Psoas muscle (tissue), 8 donors: ENCODE results near the gene ADAMTS4. TPM values are rescaled to one million over a fixed set of nuclear protein-coding genes. Genes with fewer than 3 reads are reported as not detected.

Experiments
- ATAC-seq, 4 donors: fragments of 200-7000 bp; cut with Tn5 transposase; one replicate each; pipeline ENCODE4 v1.9.1; 2020; ENCODE audit warnings: moderate library complexity in 3 of 4, mild to moderate bottlenecking in 2 of 4
- DNase-seq, 2 donors: peaks; one replicate each; pipeline ENCODE4 v3.0.0-alpha.2; 2020
- H3K27ac ChIP-seq: fragments of 200-600 bp; one replicate; pipeline ENCODE4 v1.8.0; 2022
- H3K27me3 ChIP-seq, 3 donors: fragments of 200-600 bp in 1 of 3; one replicate each; pipeline versions ENCODE4 v1.6.1 to v1.8.0; 2013 to 2022; ENCODE audit warnings: low read length in 2 of 3, mild to moderate bottlenecking in 2 of 3, moderate library complexity in 1 of 3; ENCODE audit not compliant: insufficient read depth in 3 of 3
- H3K36me3 ChIP-seq, 2 donors: fragments of 200-600 bp in 1 of 2; one replicate each; pipeline versions ENCODE4 v1.6.1 to v1.8.0; 2013 to 2022; ENCODE audit warnings: low read depth in 1 of 2, mild to moderate bottlenecking in 1 of 2, moderate library complexity in 1 of 2; ENCODE audit not compliant: insufficient read depth in 1 of 2
- H3K4me1 ChIP-seq: fragments of 200-600 bp; one replicate; pipeline ENCODE4 v1.8.0; 2022
- H3K4me3 ChIP-seq: fragments of 200-600 bp; one replicate; pipeline ENCODE4 v1.8.0; 2022; ENCODE audit warnings: mild to moderate bottlenecking
- H3K9me3 ChIP-seq: fragments of 200-600 bp; one replicate; pipeline ENCODE4 v1.8.0; 2022
- WGBS, 3 donors: extraction: QIAGEN DNeasy Blood & Tissue Kit; methylation state at CpG; one replicate each; pipeline versions ENCODE4 v1.1.6 to v1.1.7; 2013; 5-methylcytosine and 5-hydroxymethylcytosine counted together
- intact Hi-C, 2 donors: fragments of 100-400 bp; cut with DNase I; formaldehyde crosslinking; loops; one replicate each; pipeline versions ENCODE4 v1.11.0 to v1.14.2; 2022
- polyA plus RNA-seq, 3 donors: library from polyadenylated mRNA; stranded (reverse); fragments of 200-250 nt; gene quantifications; one replicate each; pipeline ENCODE4 v1.2.3, GENCODE V29; 2013
- total RNA-seq, 4 donors: library from RNA; stranded (reverse); fragmentation: NEBNext Ultra II Directional in 2 of 4; extraction: Animal tissue kit (Norgen Biotek cat#: 25700) in 2 of 4; gene quantifications; one replicate each; pipeline versions ENCODE4 v1.2.1 to v1.2.4, GENCODE V29; 2021 to 2023
- TF ChIP-seq, protein P1 (sequence below): fragments of 200-600 bp; IDR thresholded peaks from one replicate; pipeline ENCODE4 v1.8.0; 2022; ENCODE audit warnings: antibody characterized with exemption
- donor health status: healthy with polysubstance abuse.
- donor health status: DM: no; HTN: no; CAD: no; lungs with moderate emphysema.
- donor health status: Bipolar disorder and iron deficiency.
- donor health status: healthy.
- donor health status: DM: yes; HTN: yes; CAD: no.
- donor health status: DM: no; HTN: no; CAD: no.
- donor health status: DM: no; HTN: no; CAD: no.
- donor health status: DM: yes; HTN: yes; CAD: no.

The ADAMTS4 gene
- total and polyA plus RNA-seq, 7 donors = 0.88 to 8.9 (median 1.3) TPM

DNA sequence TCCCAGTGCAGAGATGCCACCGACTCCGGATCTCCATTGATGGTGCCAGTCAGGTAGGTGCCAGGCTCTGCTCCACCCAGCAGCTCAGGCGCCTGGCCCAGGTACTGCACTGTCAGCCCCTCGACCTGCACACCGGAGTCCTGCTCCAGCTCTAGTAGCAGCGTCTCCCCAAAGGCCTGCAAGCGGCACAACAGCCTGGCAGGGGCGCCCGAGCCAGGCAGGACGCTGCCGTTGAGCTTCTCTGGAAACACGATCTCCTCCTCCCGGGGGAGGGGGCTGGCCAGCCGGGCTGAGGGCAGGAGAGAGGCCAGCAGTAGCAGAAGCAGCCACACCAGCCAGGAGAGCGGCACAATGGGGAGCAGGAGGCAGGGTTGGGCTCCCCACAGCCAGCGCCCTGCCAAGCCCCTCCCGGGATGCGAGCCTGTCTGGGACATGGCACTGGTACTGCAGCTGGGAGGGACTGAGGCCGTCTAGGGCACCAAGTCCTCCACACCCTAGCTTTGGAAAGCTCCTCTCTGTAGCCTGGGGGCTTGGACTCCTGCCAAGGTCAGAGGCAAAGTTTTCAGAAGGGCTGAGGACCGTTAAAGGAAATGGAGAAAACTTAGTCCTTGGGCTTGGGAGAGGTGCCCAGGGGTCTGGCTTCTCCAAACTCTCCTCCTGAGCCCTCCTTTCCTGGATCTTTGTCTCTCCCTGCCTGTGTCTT lies 509 bp downstream of the ADAMTS4 start:
- Histone ChIP-seq H3K4me1 (peaks cover 22% of the 10 kb centered on the region), H3K27me3 (no peaks in the 10 kb centered on the region), H3K9me3 (no peaks in the 10 kb centered on the region), H3K36me3 (peaks cover 0 to 2% of the 10 kb centered on the region in 2 donors), H3K27ac (peak overlapping the region; percentile 78), H3K4me3 (peak overlapping the region; percentile 64)
- ATAC-seq (peak in 3 of 4 donors; percentile 7 to 21 (median 10)), DNase-seq (peak; percentile 59 to 76)
- intact Hi-C loops = no loop called here
- TF ChIP-seq, protein P1, sequence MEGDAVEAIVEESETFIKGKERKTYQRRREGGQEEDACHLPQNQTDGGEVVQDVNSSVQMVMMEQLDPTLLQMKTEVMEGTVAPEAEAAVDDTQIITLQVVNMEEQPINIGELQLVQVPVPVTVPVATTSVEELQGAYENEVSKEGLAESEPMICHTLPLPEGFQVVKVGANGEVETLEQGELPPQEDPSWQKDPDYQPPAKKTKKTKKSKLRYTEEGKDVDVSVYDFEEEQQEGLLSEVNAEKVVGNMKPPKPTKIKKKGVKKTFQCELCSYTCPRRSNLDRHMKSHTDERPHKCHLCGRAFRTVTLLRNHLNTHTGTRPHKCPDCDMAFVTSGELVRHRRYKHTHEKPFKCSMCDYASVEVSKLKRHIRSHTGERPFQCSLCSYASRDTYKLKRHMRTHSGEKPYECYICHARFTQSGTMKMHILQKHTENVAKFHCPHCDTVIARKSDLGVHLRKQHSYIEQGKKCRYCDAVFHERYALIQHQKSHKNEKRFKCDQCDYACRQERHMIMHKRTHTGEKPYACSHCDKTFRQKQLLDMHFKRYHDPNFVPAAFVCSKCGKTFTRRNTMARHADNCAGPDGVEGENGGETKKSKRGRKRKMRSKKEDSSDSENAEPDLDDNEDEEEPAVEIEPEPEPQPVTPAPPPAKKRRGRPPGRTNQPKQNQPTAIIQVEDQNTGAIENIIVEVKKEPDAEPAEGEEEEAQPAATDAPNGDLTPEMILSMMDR = no peak
- 8 to 9% (median 8%) methylated on average over 20 of the region's 20 CpGs for WGBS, 3 donors

DNA sequence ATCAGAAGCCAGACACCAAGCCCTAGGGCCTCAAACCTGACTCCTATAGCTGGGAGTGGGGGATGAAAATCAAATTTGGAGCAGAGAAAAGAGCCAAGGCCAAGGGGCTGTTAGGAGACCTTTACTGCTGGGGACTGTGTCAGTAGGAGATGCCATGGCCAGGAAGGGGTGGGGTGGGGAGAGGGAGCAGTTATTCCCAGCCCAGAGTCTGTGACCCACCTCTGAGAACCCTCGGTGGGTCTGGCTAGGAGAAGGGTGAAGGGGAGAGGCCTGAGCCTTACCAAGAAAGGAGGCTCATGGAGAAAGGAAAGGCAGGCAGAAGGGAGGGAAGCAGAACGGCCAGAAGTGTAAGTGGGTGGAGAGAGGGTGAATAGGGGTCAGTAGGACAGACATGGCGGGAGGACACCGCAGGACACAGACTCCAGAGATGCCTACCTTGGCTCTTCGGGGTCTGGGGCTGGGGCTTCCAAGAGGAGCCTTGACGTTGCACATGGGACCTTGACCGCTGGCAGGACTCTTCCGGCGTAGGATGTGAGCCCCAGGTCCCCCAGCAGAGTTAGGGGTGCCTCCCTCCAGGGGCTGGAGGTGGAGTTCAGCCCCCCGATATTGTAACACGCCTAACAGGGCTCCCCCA lies 1.2 kb downstream of the ADAMTS4 start:
- H3K4me3 ChIP-seq = peak overlapping the region; percentile 64
- peaks cover 16% of the 10 kb centered on the region for H3K4me1 ChIP-seq
- ATAC-seq = no peak

DNA sequence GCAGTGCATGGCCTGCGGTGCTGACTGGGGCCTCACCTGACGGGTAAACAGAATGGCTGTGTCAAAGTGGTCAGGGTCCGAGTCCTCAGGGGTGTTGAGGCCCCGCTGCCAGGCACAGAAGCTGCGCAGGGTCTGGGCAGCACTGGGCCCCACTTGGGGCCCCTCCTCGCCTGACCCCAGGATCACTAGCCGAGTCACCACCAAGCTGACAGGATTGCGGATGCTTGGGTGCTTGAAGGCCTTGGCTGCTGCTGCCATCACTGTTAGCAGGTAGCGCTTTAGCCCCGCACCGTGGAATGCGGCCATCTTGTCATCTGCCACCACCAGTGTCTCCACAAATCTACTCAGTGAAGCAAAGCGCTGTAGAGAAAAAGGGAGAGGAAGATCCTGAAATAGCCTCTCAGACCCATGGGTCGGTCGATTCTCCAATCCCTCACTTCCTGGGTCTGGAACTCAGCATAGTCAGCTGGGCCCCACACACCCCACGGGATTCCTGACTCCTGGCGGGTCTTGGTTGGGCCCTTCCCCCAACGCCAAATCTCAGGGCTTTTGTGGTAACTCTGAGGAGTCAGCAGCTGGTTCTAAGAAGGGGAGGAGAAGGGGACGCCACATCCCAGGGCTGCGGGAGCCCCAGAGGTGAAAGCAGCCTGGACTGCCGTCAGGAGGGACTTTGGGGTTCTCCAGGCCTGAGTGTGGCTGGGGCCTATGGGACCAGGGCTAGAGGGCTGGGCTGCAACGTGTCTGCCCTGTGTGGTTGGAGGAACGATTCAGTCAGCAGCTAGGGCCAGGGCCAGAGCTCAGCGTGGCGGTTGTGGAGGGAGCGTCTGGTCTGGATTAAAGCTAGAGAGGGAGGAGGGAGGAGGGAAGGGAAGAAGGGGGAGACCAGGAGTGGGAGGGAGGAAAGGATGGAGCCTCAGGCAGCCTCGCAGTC lies 2.1 kb downstream of the ADAMTS4 start:
- Histone ChIP-seq H3K4me3 (peak overlapping the region; percentile 64), H3K27me3 (no peaks in the 10 kb centered on the region), H3K27ac (peak overlapping the region; percentile 78), H3K36me3 (no peaks in the 10 kb centered on the region), H3K9me3 (no peaks in the 10 kb centered on the region), H3K4me1 (peaks cover 16% of the 10 kb centered on the region)
- intact Hi-C loops = no loop called here
- WGBS, 3 donors = 70 to 73% (median 70%) methylated on average over 26 to 27 of the region's 27 CpGs
- ATAC-seq (no peak), DNase-seq (peak; percentile 52 to 70)
- TF ChIP-seq, protein P1 = no peak

More for the DNA sequence above, 1.2 kb downstream of the ADAMTS4 start:
- Histone ChIP-seq H3K27me3 (no peaks in the 10 kb centered on the region), H3K9me3 (no peaks in the 10 kb centered on the region), H3K27ac (peak overlapping the region; percentile 78), H3K36me3 (no peaks in the 10 kb centered on the region)
- DNase-seq = no peak
- intact Hi-C loops = no loop called here
- TF ChIP-seq, protein P1 = no peak
- 52 to 57% (median 56%) methylated on average over 7 to 11 of the region's 11 CpGs for WGBS, 3 donors

DNA sequence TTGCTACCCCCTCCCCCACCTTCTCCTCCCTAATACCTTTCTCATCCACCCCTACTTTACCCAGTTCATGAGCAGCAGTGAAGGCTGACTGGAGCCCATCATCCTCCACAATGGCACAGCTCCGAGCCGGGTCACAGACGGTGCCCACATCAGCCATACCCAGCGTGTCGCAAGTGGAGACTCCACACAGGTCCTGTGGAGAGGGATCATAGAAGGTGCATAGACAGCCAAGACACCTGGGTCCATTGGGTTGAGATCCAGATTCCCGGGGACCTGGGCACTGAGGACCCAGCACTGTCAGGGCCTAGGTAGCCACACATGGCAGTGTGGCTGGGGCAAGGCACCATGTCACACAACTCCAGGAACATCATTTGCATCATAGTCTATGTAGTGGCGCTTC lies 2.7 kb downstream of the ADAMTS4 start:
- intact Hi-C loops = no loop called here
- no peaks in the 10 kb centered on the region for H3K36me3 ChIP-seq
- H3K27ac ChIP-seq = peak overlapping the region; percentile 78
- peaks cover 16% of the 10 kb centered on the region for H3K4me1 ChIP-seq
- H3K9me3 ChIP-seq = no peaks in the 10 kb centered on the region
- DNase-seq = no peak
- TF ChIP-seq, protein P1 = no peak
- no peak for ATAC-seq
- peak overlapping the region; percentile 64 for H3K4me3 ChIP-seq
- no peaks in the 10 kb centered on the region for H3K27me3 ChIP-seq
- WGBS, 3 donors = 90 to 94% (median 90%) methylated on average over 7 of the region's 7 CpGs
